HG03025 (cell line): ENCODE data around the gene SRM.
"Not testable (repeated sequence)": the region's sequence is repeated elsewhere in the genome, so short reads cannot be mapped to it uniquely, and the experiment has no call there.

Experiments used
- ATAC-seq: cut with Tn5 transposase; IDR thresholded peaks from one replicate; pipeline ENCODE4 v1.9.1; 2021; ENCODE audit warnings: mild to moderate bottlenecking, moderate library complexity; ENCODE audit not compliant: unreplicated experiment, low FRiP score

SRM gene

GRCh38 chr1:11065796-11066195, 6.0 kb upstream of the SRM start:
- no peak for ATAC-seq

- ATAC-seq, result no peak
Measured at GRCh38 chr1:11064942-11065341, 5.1 kb upstream of the SRM start.

GRCh38 chr1:11063937-11064537, 4.2 kb upstream of the SRM start:
- not testable (repeated sequence) for ATAC-seq

DNA sequence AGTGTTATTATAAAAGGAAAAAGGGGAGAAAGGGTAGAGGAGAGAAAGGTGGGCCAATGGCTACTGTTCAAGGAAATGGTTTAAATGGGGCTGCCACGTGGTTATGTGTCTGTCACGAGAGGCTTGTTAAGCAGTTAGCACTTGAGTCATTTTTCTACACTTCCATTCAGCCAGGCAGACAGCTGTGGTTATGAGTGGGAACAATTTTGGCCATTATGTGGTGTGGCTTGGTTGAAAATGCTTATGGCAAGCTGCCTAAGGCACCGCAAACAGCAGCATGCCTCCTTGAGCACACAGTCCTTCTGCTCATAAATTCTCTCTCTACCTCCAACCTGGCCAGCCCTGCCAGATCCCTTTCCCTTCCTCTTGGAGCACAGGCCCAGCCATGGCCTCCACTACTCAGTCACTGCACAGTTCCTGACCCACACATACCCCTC, 3.2 kb upstream of the SRM start:
- ATAC-seq, result no peak

GRCh38 chr1:11061652-11062365, 2.0 kb upstream of the SRM start:
- ATAC-seq, result no peak

GRCh38 chr1:11059155-11059967, 457 bp downstream of the SRM start:
- ATAC-seq, result peak; percentile 12

DNA sequence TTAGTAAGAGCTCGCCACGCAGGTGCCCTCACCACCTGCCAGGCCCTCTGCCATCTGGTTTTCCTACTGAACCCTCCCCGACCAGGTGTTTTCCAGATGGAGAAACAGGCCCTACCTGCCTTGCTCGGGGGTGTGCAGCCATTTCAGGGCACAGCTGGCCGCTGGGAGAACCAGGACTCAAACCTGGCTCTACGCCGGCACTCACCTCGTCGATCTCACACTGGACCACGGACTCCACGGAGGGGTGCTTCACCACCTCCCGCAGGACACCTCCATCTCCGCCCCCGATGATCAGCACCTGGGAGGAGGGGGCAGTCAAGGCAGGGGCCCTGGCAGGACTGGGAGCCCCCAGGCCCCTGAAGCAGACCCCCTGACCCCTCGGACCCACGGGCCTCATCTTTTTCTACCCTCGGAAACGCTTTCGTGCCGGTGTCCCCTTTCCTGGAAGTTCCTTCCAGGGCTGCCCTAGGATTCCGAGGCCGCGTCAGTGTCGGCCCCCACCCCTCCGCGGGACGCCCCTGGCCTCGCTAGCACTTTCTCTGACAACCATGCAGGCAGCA, 1.1 kb downstream of the SRM start:
- ATAC-seq, result no peak

GRCh38 chr1:11058026-11058425, 1.8 kb downstream of the SRM start:
- no peak for ATAC-seq

DNA sequence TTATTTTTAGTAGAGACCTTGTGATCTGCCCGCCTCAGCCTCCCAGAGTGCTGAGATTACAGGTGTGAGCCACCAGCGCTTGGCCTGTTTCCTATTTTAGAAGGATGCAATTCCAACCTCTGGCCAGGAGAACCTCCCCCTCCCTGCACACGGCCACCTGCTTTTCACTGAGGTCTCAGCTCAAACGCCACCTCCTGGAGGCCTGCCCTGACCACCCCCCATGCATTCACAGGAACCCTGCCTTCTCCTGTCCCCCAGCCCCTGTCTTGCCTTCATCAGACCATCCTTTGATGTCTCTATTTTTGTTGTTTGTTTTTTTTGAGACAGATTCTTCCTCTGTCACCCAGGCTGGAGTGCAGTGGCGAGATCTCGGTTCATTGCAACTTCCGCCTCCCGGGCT, 2.3 kb downstream of the SRM start:
- no peak for ATAC-seq

DNA sequence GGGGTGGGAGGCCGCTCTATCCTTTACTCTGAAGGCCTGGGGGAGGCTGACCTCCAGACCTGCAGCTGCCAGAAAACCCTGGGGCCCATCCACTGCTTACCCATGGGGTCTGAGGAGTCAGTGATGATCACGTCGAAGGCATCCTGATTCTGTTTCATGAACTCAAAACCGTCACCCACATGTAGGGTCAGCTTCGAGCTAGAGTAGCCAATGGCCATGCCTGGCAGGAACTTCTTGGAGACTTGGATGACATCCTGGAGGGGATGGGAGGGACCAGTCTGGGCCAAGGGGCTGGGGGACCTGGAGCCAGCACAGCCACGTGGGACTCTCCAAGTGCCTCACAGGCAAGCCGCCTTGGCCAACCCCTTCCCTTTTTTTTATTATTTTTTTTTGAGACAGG, 3.3 kb downstream of the SRM start:
- ATAC-seq, result no peak

GRCh38 chr1:11055676-11056075, 4.1 kb downstream of the SRM start:
- no peak for ATAC-seq

- no peak for ATAC-seq
Measured at GRCh38 chr1:11054666-11055065, 5.2 kb downstream of the SRM start.

DNA sequence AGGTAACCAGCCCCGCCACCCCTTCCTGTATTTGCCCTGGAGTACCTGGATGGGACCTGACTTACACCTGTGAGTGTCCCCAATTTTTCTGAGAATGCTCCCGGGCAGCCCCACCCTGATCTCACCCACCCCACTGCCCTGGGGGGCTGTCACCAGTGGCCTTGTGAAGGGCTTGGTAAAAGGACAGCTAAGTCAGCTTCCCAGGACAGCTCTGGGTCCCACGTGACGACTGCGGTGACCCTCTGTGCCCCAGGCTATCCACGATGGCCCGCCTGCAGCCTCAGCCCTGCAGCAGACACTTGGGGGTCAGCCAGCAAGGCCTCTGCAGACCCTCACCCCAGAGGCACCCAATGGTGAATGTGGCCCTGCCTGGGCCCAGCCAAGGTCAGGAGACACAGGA, 5.6 kb downstream of the SRM start:
- ATAC-seq, result no peak

DNA sequence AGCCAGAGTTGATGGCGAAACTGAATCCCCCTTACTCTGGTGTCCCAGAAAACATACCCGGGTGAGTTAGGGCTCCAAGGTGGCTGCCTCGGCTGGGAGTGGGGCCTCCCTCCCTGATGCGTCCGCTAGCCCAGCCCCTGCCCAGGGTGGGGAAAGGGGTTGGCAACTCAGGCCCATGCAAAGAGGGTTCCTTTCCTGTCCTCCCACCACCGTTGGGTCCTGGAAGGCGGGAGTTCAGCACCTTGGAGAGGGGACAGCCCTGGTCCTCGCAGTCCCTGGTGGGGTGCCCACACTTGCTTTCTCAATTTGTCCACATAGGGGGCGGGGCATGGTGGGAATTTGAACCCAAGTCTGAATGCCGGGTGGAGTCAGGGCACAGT, 6.1 kb downstream of the SRM start:
- no peak for ATAC-seq

- ATAC-seq, result no peak
Measured at GRCh38 chr1:11052839-11053757, 6.7 kb downstream of the SRM start.

GRCh38 chr1:11051781-11052511, 7.9 kb downstream of the SRM start:
- no peak for ATAC-seq

DNA sequence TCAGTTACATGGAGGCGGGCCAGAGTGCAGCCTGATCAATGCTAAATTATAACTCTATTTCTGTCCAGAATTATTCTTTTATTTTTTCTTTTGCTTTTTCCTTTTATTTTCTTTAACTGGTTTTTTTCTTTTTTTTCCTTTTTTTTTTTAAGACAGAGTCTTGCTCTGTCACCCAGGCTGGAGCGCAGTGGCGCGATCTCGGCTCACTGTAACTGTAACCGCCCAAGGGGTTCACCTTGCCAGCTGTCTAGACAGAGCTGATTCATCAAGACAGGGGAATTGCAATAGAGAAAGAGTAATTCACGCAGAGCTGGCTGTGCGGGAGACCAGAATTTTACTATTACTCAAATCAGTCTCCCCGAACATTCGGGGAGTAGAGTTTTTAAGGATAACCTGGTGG, 8.7 kb downstream of the SRM start:
- not testable (repeated sequence) for ATAC-seq

GRCh38 chr1:11046625-11047365, 13.0 kb downstream of the SRM start, which contains the start of gene MASP2:
Gene MASP2 (minus strand): TSS chr1:11047239. CDS start chr1:11047207, 32 bp downstream.
- no peak for ATAC-seq

GRCh38 chr1:11046270-11046566, 13.6 kb downstream of the SRM start:
- no peak for ATAC-seq
